HepG2 (cell line): Measurements from ENCODE around the gene ALG9. TPM values are rescaled to one million over a fixed set of nuclear protein-coding genes. Genes with fewer than 3 reads are reported as not detected.

Source experiments
- CBX1 ChIP-seq: IDR thresholded peaks from one replicate; pipeline ENCODE4 v1.6.1; 2016; ENCODE audit warnings: antibody characterized with exemption, low read depth
- ERF ChIP-seq: IDR thresholded peaks from 2 replicates; pipeline ENCODE4 v1.6.1; 2018; ENCODE audit warnings: missing biosample characterization, missing genetic modification reagents
- GTF2F1 ChIP-seq: fragments of 150-350 bp; IDR thresholded peaks from 2 replicates; pipeline ENCODE4 v1.6.1; 2014; ENCODE audit warnings: low read length
- KAT2B ChIP-seq: fragments of 150-350 bp; IDR thresholded peaks from 2 replicates; pipeline ENCODE4 v1.6.1; 2014; ENCODE audit warnings: low read depth, low read length, borderline replicate concordance
- KDM3A ChIP-seq: IDR thresholded peaks from 2 replicates; pipeline ENCODE4 v1.6.1; 2018; ENCODE audit warnings: low read depth, missing compliant biosample characterization
- NFE2L1 ChIP-seq: sonication (generic); formaldehyde crosslinking; IDR thresholded peaks from 2 replicates; pipeline ENCODE4 v1.4.0; 2020; ENCODE audit warnings: missing genetic modification reagents, mild to moderate bottlenecking, borderline replicate concordance
- PLRG1 ChIP-seq: fragments of 450-650 bp; conservative IDR thresholded peaks from 2 replicates; pipeline ENCODE4 v1.6.1; 2016
- POLR2AphosphoS5 ChIP-seq: IDR thresholded peaks from 2 replicates; pipeline ENCODE4 v1.6.1; 2012; ENCODE audit warnings: low read depth, low read length
- SATB2 ChIP-seq: sonication (generic); formaldehyde crosslinking; IDR thresholded peaks from 2 replicates; pipeline ENCODE4 v1.5.0; 2020; ENCODE audit warnings: missing genetic modification reagents
- SIX1 ChIP-seq: sonication (generic); formaldehyde crosslinking; IDR thresholded peaks from 2 replicates; pipeline ENCODE4 v1.4.0; 2020; ENCODE audit warnings: missing genetic modification reagents, borderline replicate concordance
- SMAD9 ChIP-seq: sonication (generic); formaldehyde crosslinking; IDR thresholded peaks from 2 replicates; pipeline ENCODE4 v1.5.1; 2020; ENCODE audit warnings: mild to moderate bottlenecking, missing genetic modification reagents
- SYNCRIP ChIP-seq: fragments of 200-400 bp; formaldehyde crosslinking; IDR thresholded peaks from 2 replicates; pipeline ENCODE4 v1.6.1; 2018; ENCODE audit warnings: mild to moderate bottlenecking, low read depth, low read length; ENCODE audit not compliant: insufficient read depth
- ZFP1 ChIP-seq: IDR thresholded peaks from 2 replicates; pipeline ENCODE4 v1.6.1; 2016
- ZMYM4 ChIP-seq: sonication (generic); formaldehyde crosslinking; IDR thresholded peaks from 2 replicates; pipeline ENCODE4 v1.8.1; 2023; ENCODE audit warnings: mild to moderate bottlenecking, missing genetic modification reagents
- ZNF138 ChIP-seq: sonication (generic); formaldehyde crosslinking; IDR thresholded peaks from 2 replicates; pipeline ENCODE4 v1.5.0; 2020; ENCODE audit warnings: mild to moderate bottlenecking, low read depth, missing genetic modification reagents
- ZNF20 ChIP-seq: sonication (generic); formaldehyde crosslinking; IDR thresholded peaks from 2 replicates; pipeline ENCODE4 v1.4.0; 2020; ENCODE audit warnings: mild to moderate bottlenecking, moderate library complexity, missing genetic modification reagents
- ZNF274 ChIP-seq: sonication (generic); formaldehyde crosslinking; IDR thresholded peaks from 2 replicates; pipeline ENCODE4 v1.5.1; 2020; ENCODE audit warnings: mild to moderate bottlenecking, missing genetic modification reagents
- ZNF549 ChIP-seq: sonication (generic); formaldehyde crosslinking; IDR thresholded peaks from 2 replicates; pipeline ENCODE4 v1.5.0; 2020; ENCODE audit warnings: missing genetic modification reagents
- ZNF562 ChIP-seq: sonication (generic); formaldehyde crosslinking; IDR thresholded peaks from 2 replicates; pipeline ENCODE4 v1.8.0; 2022; ENCODE audit warnings: missing genetic modification reagents, borderline replicate concordance
- ZNF652 ChIP-seq: IDR thresholded peaks from 2 replicates; pipeline ENCODE4 v1.6.1; 2016; ENCODE audit warnings: low read depth, borderline replicate concordance
- ZNF773 ChIP-seq: sonication (generic); formaldehyde crosslinking; IDR thresholded peaks from 2 replicates; pipeline ENCODE4 v1.4.0; 2020; ENCODE audit warnings: missing genetic modification reagents, borderline replicate concordance
- ZNF777 ChIP-seq: sonication (generic); formaldehyde crosslinking; IDR thresholded peaks from 2 replicates; pipeline ENCODE4 v1.4.0; 2020; ENCODE audit warnings: missing genetic modification reagents
- polyA plus RNA-seq, 8 experiments: library from polyadenylated mRNA; depleted of rRNA in 3 of 8; stranded (reverse) in 7 of 8; unstranded in 1 of 8; fragments of >200 nt; fragmentation: Illumina TruSeq in 4 of 8; extraction: Trizol in 4 of 8; gene quantifications; 2 replicates each; pipeline versions ENCODE4 v1.2.1 to v1.2.3, GENCODE V29; 2011 to 2016; ENCODE audit warnings: low read depth in 4 of 8, missing spikeins in 1 of 8, mixed read lengths in 1 of 8; ENCODE audit not compliant: insufficient read depth in 1 of 8
- total RNA-seq, 5 experiments: library from RNA; depleted of rRNA; stranded (reverse); fragments of >200 nt; fragmentation: Illumina TruSeq; extraction: Trizol; gene quantifications; 2 replicates each; pipeline ENCODE4 v1.2.3, GENCODE V29; 2016; ENCODE audit warnings: low read depth in 1 of 5
- TF ChIP-seq, protein P1 (sequence below): sonication (generic); formaldehyde crosslinking; IDR thresholded peaks from 2 replicates; pipeline ENCODE4 v1.9.0; 2021; ENCODE audit warnings: missing genetic modification reagents, mild to moderate bottlenecking, borderline replicate concordance
- TF ChIP-seq, protein P2 (sequence below): sonication (generic); formaldehyde crosslinking; IDR thresholded peaks from 2 replicates; pipeline ENCODE4 v1.4.0; 2020; ENCODE audit warnings: missing genetic modification reagents
- TF ChIP-seq, protein P3 (sequence below): sonication (generic); formaldehyde crosslinking; IDR thresholded peaks from 2 replicates; pipeline ENCODE4 v1.8.1; 2023; ENCODE audit warnings: mild to moderate bottlenecking, missing genetic modification reagents
- TF ChIP-seq, protein P4 (sequence below): sonication (generic); formaldehyde crosslinking; IDR thresholded peaks from 2 replicates; pipeline ENCODE4 v1.4.0; 2020; ENCODE audit warnings: missing genetic modification reagents, borderline replicate concordance

The ALG9 gene
- total and polyA plus RNA-seq, 2 of the 13 experiments (the other 11 are each of a cell fraction or from before 2014, with no cell fraction given), result 39.4 to 40.6 TPM

DNA sequence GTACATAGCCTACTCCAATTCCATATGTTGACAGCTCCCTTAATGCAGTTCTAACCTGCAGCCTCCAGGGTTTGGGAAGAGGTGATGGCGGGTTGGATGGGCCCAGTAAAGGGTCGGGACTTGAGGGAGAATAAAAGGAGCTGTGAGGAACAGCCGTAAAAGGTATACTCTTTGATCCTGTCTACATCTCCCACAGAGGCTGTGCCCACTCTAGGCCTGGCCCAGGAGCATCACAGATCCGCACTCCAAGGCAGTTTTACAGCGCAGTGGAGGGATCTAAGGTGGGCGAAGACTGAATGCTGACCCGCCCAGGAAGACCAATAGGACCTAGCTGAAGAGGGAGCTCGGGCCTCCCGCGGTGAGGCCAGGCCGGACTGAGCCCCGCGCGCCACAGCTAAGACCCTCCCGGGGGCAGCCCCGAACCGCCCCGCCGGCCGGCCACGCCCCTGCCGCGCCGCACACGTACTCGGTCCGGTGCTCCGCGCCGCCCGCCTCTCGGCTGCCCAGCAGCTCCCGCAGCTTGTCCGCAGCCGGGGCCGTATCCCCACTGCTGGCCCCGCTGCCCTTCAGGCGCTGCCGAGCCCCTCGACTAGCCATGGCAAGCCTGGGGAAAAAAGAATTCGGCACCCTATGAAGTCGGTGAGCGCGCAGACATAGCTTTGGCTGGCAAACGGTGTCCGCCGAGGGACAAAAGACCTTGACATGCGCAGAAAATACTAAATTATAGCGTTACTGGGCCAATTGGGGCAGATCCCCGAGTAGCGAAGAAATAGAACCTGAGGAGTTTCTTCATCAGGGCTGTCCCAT, at the start of gene ALG9 (continued):
- TF ChIP-seq ERF (CRISPR knock-in tag) (0 out of 2 replicates have a peak, but pooled peaks have one; percentile 28), ZFP1 (CRISPR knock-in tag) (no peak), POLR2AphosphoS5 (peak; percentile 49; the same call in 1 of the 2 replicates), NFE2L1 (no peak), SMAD9 (CRISPR knock-in tag) (no peak), ZNF652 (CRISPR knock-in tag) (no peak), SYNCRIP (no peak), ZNF20 (CRISPR knock-in tag) (no peak), KAT2B (no peak), GTF2F1 (no peak), ZNF549 (CRISPR knock-in tag) (no peak), PLRG1 (no peak), ZNF562 (no peak), ZNF773 (CRISPR knock-in tag) (no peak), ZNF777 (CRISPR knock-in tag) (peak; percentile 52; the same call in 1 of the 2 replicates), SIX1 (CRISPR knock-in tag) (no peak), ZNF274 (peak; percentile 76), ZMYM4 (CRISPR knock-in tag) (peak; percentile 86), ZNF138 (CRISPR knock-in tag) (no peak), CBX1 (no peak), KDM3A (CRISPR knock-in tag) (no peak), SATB2 (CRISPR knock-in tag) (0 out of 2 replicates have a peak, but pooled peaks have one; percentile 22)
- TF ChIP-seq, protein P1, sequence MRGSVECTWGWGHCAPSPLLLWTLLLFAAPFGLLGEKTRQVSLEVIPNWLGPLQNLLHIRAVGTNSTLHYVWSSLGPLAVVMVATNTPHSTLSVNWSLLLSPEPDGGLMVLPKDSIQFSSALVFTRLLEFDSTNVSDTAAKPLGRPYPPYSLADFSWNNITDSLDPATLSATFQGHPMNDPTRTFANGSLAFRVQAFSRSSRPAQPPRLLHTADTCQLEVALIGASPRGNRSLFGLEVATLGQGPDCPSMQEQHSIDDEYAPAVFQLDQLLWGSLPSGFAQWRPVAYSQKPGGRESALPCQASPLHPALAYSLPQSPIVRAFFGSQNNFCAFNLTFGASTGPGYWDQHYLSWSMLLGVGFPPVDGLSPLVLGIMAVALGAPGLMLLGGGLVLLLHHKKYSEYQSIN (CRISPR knock-in tag), result no peak
- TF ChIP-seq, protein P2, sequence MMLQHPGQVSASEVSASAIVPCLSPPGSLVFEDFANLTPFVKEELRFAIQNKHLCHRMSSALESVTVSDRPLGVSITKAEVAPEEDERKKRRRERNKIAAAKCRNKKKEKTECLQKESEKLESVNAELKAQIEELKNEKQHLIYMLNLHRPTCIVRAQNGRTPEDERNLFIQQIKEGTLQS (CRISPR knock-in tag), result no peak; the same call in 1 of the 2 replicates
- TF ChIP-seq, protein P3, sequence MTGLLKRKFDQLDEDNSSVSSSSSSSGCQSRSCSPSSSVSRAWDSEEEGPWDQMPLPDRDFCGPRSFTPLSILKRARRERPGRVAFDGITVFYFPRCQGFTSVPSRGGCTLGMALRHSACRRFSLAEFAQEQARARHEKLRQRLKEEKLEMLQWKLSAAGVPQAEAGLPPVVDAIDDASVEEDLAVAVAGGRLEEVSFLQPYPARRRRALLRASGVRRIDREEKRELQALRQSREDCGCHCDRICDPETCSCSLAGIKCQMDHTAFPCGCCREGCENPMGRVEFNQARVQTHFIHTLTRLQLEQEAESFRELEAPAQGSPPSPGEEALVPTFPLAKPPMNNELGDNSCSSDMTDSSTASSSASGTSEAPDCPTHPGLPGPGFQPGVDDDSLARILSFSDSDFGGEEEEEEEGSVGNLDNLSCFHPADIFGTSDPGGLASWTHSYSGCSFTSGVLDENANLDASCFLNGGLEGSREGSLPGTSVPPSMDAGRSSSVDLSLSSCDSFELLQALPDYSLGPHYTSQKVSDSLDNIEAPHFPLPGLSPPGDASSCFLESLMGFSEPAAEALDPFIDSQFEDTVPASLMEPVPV (CRISPR knock-in tag), result peak; percentile 82; the same call in 1 of the 2 replicates
- TF ChIP-seq, protein P4, sequence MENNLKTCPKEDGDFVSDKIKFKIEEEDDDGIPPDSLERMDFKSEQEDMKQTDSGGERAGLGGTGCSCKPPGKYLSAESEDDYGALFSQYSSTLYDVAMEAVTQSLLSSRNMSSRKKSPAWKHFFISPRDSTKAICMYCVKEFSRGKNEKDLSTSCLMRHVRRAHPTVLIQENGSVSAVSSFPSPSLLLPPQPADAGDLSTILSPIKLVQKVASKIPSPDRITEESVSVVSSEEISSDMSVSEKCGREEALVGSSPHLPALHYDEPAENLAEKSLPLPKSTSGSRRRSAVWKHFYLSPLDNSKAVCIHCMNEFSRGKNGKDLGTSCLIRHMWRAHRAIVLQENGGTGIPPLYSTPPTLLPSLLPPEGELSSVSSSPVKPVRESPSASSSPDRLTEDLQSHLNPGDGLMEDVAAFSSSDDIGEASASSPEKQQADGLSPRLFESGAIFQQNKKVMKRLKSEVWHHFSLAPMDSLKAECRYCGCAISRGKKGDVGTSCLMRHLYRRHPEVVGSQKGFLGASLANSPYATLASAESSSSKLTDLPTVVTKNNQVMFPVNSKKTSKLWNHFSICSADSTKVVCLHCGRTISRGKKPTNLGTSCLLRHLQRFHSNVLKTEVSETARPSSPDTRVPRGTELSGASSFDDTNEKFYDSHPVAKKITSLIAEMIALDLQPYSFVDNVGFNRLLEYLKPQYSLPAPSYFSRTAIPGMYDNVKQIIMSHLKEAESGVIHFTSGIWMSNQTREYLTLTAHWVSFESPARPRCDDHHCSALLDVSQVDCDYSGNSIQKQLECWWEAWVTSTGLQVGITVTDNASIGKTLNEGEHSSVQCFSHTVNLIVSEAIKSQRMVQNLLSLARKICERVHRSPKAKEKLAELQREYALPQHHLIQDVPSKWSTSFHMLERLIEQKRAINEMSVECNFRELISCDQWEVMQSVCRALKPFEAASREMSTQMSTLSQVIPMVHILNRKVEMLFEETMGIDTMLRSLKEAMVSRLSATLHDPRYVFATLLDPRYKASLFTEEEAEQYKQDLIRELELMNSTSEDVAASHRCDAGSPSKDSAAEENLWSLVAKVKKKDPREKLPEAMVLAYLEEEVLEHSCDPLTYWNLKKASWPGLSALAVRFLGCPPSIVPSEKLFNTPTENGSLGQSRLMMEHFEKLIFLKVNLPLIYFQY, result no peak
